Astrocyte (in vitro differentiated cells and primary cell): ENCODE data around the gene PYDC1.

Experiments used
- EZH2 ChIP-seq: IDR thresholded peaks from 2 replicates; pipeline ENCODE4 v1.6.1; 2012; ENCODE audit warnings: mild to moderate bottlenecking, low read length, inconsistent platforms; ENCODE audit not compliant: insufficient read depth
- TF ChIP-seq, protein P1 (sequence below): IDR thresholded peaks from 2 replicates; pipeline ENCODE4 v1.5.1; 2011; ENCODE audit warnings: low read depth, mild to moderate bottlenecking, inconsistent platforms, low read length, moderate library complexity; ENCODE audit not compliant: insufficient read depth

DNA sequence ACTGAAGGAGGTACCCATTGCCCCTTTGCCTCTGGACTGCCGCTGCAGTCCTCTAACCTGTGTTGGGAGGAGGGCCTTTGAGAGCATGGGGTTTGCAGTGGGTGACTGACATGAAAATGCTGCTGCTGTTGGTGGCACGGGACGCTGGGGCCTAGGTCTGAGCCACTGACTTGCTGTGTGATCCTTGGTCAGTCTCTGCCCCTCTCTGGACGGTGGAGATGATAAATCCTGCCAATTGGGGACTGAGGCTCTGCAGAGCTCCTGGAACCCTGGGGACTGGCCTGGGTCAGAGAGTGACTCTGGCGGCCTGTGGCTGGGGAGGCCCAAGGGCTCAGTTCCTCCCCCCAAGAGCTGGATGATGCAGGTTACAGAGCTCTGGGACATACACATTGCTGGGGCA, 6.1 kb upstream of the PYDC1 start:
- TF ChIP-seq, protein P1, sequence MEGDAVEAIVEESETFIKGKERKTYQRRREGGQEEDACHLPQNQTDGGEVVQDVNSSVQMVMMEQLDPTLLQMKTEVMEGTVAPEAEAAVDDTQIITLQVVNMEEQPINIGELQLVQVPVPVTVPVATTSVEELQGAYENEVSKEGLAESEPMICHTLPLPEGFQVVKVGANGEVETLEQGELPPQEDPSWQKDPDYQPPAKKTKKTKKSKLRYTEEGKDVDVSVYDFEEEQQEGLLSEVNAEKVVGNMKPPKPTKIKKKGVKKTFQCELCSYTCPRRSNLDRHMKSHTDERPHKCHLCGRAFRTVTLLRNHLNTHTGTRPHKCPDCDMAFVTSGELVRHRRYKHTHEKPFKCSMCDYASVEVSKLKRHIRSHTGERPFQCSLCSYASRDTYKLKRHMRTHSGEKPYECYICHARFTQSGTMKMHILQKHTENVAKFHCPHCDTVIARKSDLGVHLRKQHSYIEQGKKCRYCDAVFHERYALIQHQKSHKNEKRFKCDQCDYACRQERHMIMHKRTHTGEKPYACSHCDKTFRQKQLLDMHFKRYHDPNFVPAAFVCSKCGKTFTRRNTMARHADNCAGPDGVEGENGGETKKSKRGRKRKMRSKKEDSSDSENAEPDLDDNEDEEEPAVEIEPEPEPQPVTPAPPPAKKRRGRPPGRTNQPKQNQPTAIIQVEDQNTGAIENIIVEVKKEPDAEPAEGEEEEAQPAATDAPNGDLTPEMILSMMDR = no peak
- TF ChIP-seq EZH2 = no peak
